GM23338 (cell line): Measurements from ENCODE around the gene CTDP1. TPM values are rescaled to one million over a fixed set of nuclear protein-coding genes. Genes with fewer than 3 reads are reported as not detected.

Experiments used
- ATAC-seq: fragments of 200-7000 bp; cut with Tn5 transposase; 3 replicates; pipeline ENCODE4 v1.9.1; 2020
- DNase-seq: peaks from one replicate; pipeline ENCODE4 v3.0.0-alpha.2; 2015; ENCODE audit warnings: low spot score
- H2AFZ ChIP-seq: fragments of 200-600 bp; sonication (generic); 2 replicates; pipeline ENCODE4 v1.8.0; 2016; ENCODE audit warnings: antibody characterized with exemption, mild to moderate bottlenecking, moderate library complexity
- H3F3A ChIP-seq: fragments of 200-600 bp; sonication (generic); replicated peaks from 2 replicates; pipeline ENCODE4 v1.8.0; 2017; ENCODE audit warnings: antibody characterized with exemption, mixed run types, low read depth
- H3K27ac ChIP-seq: fragments of 200-600 bp; sonication (generic); 2 replicates; pipeline ENCODE4 v1.6.1; 2016; ENCODE audit warnings: low read depth
- H3K27me3 ChIP-seq: fragments of 200-600 bp; sonication (generic); 2 replicates; pipeline ENCODE4 v1.8.0; 2016; ENCODE audit warnings: mild to moderate bottlenecking, mixed run types, moderate library complexity; ENCODE audit not compliant: insufficient read depth
- H3K36me3 ChIP-seq: fragments of 200-600 bp; sonication (generic); 2 replicates; pipeline ENCODE4 v1.8.0; 2016; ENCODE audit warnings: mild to moderate bottlenecking; ENCODE audit not compliant: insufficient read depth
- H3K4me1 ChIP-seq: fragments of 200-600 bp; sonication (generic); 2 replicates; pipeline ENCODE4 v1.8.0; 2016; ENCODE audit warnings: mild to moderate bottlenecking, moderate library complexity; ENCODE audit not compliant: insufficient read depth
- H3K4me2 ChIP-seq: fragments of 200-600 bp; sonication (generic); 2 replicates; pipeline ENCODE4 v1.7.1; 2017; ENCODE audit warnings: mixed run types
- H3K4me3 ChIP-seq: fragments of 200-600 bp; sonication (generic); 2 replicates; pipeline ENCODE4 v1.6.1; 2016; ENCODE audit warnings: mixed run types
- H3K79me2 ChIP-seq: fragments of 200-600 bp; sonication (generic); replicated peaks from 2 replicates; pipeline ENCODE4 v1.8.0; 2017; ENCODE audit warnings: mild to moderate bottlenecking; ENCODE audit not compliant: insufficient read depth
- H3K9me2 ChIP-seq: fragments of 200-600 bp; sonication (generic); 2 replicates; pipeline ENCODE4 v1.8.0; 2017; ENCODE audit not compliant: insufficient read depth
- H4K20me1 ChIP-seq: fragments of 200-600 bp; sonication (generic); replicated peaks from 2 replicates; pipeline ENCODE4 v1.8.0; 2017; ENCODE audit warnings: mild to moderate bottlenecking; ENCODE audit not compliant: insufficient read depth
- H3K27ac Mint-ChIP-seq: 2 replicates; pipeline ENCODE4 v1.8.0; 2020; ENCODE audit warnings: inconsistent platforms, mild to moderate bottlenecking, moderate library complexity, mixed read lengths
- H3K27me3 Mint-ChIP-seq: 3 replicates; pipeline ENCODE4 v1.8.0; 2022; ENCODE audit warnings: low read depth, mild to moderate bottlenecking, moderate library complexity, mixed read lengths, inconsistent platforms; ENCODE audit not compliant: insufficient read depth, poor library complexity
- H3K36me3 Mint-ChIP-seq: 3 replicates; pipeline ENCODE4 v1.8.0; 2021; ENCODE audit warnings: low read depth, mild to moderate bottlenecking, inconsistent platforms, moderate library complexity, mixed read lengths
- H3K4me1 Mint-ChIP-seq: 3 replicates; pipeline ENCODE4 v1.8.0; 2020; ENCODE audit warnings: mild to moderate bottlenecking, inconsistent platforms, mixed read lengths
- H3K4me3 Mint-ChIP-seq: 3 replicates; pipeline ENCODE4 v1.8.0; 2021; ENCODE audit warnings: moderate library complexity, mild to moderate bottlenecking, inconsistent platforms, mixed read lengths
- H3K9me3 Mint-ChIP-seq: 3 replicates; pipeline ENCODE4 v1.8.0; 2020; ENCODE audit warnings: moderate library complexity, mild to moderate bottlenecking, inconsistent platforms, mixed read lengths
- CREB1 ChIP-seq: fragments of 250-450 bp; sonication (Bioruptor Pico); IDR thresholded peaks from 2 replicates; pipeline ENCODE4 v1.5.0; 2020; ENCODE audit warnings: low read depth, mild to moderate bottlenecking, moderate library complexity
- EZH2 ChIP-seq: fragments of 200-600 bp; sonication (generic); IDR thresholded peaks from one replicate; pipeline ENCODE4 v1.8.0; 2017; ENCODE audit warnings: antibody characterized with exemption, mild to moderate bottlenecking, low read depth; ENCODE audit not compliant: unreplicated experiment
- JUNB ChIP-seq: IDR thresholded peaks from one replicate; pipeline ENCODE4 v1.6.1; 2016; ENCODE audit warnings: antibody characterized with exemption; ENCODE audit not compliant: unreplicated experiment
- POLR2AphosphoS5 ChIP-seq: IDR thresholded peaks from 2 replicates; pipeline ENCODE4 v1.6.1; 2016; ENCODE audit warnings: antibody characterized with exemption, low read depth
- STAT1 ChIP-seq: IDR thresholded peaks from one replicate; pipeline ENCODE4 v1.6.1; 2016; ENCODE audit warnings: antibody characterized with exemption; ENCODE audit not compliant: unreplicated experiment
- ZNF114 ChIP-seq: fragments of 250-450 bp; sonication (Bioruptor Pico); IDR thresholded peaks from 2 replicates; pipeline ENCODE4 v1.5.0; 2020; ENCODE audit warnings: mild to moderate bottlenecking, moderate library complexity
- polyA plus RNA-seq: library from polyadenylated mRNA; unstranded; fragments of >200 nt; fragmentation: Nextera tagmentation; extraction: Ambion mirVana; gene quantifications from 2 replicates; pipeline ENCODE4 v1.2.1, GENCODE V29; 2016
- total RNA-seq: library from RNA; depleted of rRNA; stranded (reverse); fragments of >200 nt; shearing (Covaris generic); gene quantifications from 2 replicates; pipeline ENCODE4 v1.2.3, GENCODE V29; 2014
- TF ChIP-seq, protein P1 (sequence below): IDR thresholded peaks from 2 replicates; pipeline ENCODE4 v1.6.1; 2016; ENCODE audit warnings: antibody characterized with exemption
- TF ChIP-seq, protein P2 (sequence below): IDR thresholded peaks from one replicate; pipeline ENCODE4 v1.6.1; 2018; ENCODE audit warnings: antibody characterized with exemption; ENCODE audit not compliant: unreplicated experiment
- TF ChIP-seq, protein P3 (sequence below), 2 experiments: fragments of 200-600 bp in 1 of 2; sonication (generic) in 1 of 2; conservative IDR thresholded peaks; 2 replicates each; pipeline versions ENCODE4 v1.5.1 to v1.6.1; 2016 to 2017; ENCODE audit warnings: antibody characterized with exemption in 2 of 2, low read depth in 2 of 2, mild to moderate bottlenecking in 2 of 2, moderate library complexity in 1 of 2

CTDP1 gene
- total and polyA plus RNA-seq, 2 experiments from 2014 or later: 9.4 to 51.6 TPM

DNA sequence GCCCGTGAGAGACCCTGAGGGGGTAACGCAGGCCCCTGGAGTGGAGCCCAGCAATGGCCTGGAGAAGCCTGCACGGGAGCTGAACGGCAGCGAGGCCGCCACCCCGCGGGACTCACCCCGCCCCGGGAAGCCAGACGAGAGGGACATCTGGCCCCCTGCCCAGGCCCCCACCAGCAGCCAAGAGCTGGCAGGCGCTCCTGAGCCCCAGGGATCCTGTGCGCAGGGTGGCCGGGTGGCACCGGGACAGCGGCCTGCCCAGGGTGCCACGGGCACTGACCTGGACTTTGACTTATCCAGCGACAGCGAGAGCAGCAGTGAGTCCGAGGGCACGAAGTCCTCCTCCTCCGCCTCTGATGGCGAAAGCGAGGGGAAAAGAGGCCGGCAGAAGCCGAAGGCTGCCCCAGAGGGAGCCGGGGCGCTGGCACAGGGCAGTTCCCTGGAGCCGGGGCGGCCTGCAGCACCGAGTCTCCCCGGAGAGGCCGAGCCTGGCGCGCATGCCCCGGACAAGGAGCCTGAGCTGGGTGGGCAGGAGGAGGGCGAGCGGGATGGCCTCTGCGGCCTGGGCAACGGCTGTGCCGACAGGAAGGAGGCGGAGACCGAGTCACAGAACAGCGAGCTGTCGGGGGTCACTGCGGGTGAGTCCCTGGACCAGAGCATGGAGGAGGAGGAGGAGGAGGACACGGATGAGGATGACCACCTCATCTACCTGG lies 35.1 kb downstream of the CTDP1 start (continued):
- TF ChIP-seq, protein P1, sequence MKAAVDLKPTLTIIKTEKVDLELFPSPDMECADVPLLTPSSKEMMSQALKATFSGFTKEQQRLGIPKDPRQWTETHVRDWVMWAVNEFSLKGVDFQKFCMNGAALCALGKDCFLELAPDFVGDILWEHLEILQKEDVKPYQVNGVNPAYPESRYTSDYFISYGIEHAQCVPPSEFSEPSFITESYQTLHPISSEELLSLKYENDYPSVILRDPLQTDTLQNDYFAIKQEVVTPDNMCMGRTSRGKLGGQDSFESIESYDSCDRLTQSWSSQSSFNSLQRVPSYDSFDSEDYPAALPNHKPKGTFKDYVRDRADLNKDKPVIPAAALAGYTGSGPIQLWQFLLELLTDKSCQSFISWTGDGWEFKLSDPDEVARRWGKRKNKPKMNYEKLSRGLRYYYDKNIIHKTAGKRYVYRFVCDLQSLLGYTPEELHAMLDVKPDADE: no peak
- no peak for TF ChIP-seq CREB1 (CRISPR knock-in tag)
- no peak for TF ChIP-seq POLR2AphosphoS5
- no peak for TF ChIP-seq ZNF114 (CRISPR knock-in tag)
- no peak for TF ChIP-seq JUNB
- no peak for TF ChIP-seq STAT1
- TF ChIP-seq, protein P2, sequence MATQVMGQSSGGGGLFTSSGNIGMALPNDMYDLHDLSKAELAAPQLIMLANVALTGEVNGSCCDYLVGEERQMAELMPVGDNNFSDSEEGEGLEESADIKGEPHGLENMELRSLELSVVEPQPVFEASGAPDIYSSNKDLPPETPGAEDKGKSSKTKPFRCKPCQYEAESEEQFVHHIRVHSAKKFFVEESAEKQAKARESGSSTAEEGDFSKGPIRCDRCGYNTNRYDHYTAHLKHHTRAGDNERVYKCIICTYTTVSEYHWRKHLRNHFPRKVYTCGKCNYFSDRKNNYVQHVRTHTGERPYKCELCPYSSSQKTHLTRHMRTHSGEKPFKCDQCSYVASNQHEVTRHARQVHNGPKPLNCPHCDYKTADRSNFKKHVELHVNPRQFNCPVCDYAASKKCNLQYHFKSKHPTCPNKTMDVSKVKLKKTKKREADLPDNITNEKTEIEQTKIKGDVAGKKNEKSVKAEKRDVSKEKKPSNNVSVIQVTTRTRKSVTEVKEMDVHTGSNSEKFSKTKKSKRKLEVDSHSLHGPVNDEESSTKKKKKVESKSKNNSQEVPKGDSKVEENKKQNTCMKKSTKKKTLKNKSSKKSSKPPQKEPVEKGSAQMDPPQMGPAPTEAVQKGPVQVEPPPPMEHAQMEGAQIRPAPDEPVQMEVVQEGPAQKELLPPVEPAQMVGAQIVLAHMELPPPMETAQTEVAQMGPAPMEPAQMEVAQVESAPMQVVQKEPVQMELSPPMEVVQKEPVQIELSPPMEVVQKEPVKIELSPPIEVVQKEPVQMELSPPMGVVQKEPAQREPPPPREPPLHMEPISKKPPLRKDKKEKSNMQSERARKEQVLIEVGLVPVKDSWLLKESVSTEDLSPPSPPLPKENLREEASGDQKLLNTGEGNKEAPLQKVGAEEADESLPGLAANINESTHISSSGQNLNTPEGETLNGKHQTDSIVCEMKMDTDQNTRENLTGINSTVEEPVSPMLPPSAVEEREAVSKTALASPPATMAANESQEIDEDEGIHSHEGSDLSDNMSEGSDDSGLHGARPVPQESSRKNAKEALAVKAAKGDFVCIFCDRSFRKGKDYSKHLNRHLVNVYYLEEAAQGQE: no peak

DNA sequence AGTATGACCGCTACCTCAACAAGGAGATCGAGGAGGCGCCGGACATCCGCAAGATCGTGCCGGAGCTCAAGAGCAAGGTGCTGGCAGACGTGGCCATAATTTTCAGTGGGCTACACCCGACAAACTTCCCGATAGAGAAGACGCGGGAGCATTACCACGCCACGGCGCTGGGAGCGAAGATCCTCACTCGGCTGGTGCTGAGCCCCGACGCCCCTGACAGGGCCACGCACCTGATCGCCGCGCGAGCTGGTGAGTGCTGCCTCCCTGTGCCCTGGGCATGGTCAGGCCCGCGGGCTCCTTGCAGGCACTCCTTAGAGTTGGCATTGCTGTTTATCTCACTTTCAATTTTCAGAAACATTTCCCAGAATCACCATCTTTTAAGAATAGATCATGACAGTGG lies 35.7 kb downstream of the CTDP1 start:
- Histone ChIP-seq H3F3A (no peaks in the 10 kb centered on the region), H2AFZ (no peak overlapping the region), H3K4me3 (no peak overlapping the region), H3K4me1 (no peaks in the 10 kb centered on the region), H3K36me3 (no peaks in the 10 kb centered on the region; the same call in 1 of the 2 replicates), H3K9me2 (no peaks in the 10 kb centered on the region), H3K79me2 (no peaks in the 10 kb centered on the region), H3K4me2 (no peak overlapping the region), H3K27ac (no peak overlapping the region), H4K20me1 (no peaks in the 10 kb centered on the region), H3K27me3 (no peaks in the 10 kb centered on the region)
- Mint-ChIP-seq H3K27me3 (no peaks in the 10 kb centered on the region), H3K27ac (no peak overlapping the region), H3K36me3 (peaks cover 50% of the 10 kb centered on the region), H3K9me3 (no peaks in the 10 kb centered on the region; the same call in 2 of the 3 replicates), H3K4me1 (no peaks in the 10 kb centered on the region), H3K4me3 (no peak overlapping the region)
- DNase-seq (no peak), ATAC-seq (no peak)
- TF ChIP-seq ZNF114 (CRISPR knock-in tag) (no peak), EZH2 (no peak)
- TF ChIP-seq, protein P3, sequence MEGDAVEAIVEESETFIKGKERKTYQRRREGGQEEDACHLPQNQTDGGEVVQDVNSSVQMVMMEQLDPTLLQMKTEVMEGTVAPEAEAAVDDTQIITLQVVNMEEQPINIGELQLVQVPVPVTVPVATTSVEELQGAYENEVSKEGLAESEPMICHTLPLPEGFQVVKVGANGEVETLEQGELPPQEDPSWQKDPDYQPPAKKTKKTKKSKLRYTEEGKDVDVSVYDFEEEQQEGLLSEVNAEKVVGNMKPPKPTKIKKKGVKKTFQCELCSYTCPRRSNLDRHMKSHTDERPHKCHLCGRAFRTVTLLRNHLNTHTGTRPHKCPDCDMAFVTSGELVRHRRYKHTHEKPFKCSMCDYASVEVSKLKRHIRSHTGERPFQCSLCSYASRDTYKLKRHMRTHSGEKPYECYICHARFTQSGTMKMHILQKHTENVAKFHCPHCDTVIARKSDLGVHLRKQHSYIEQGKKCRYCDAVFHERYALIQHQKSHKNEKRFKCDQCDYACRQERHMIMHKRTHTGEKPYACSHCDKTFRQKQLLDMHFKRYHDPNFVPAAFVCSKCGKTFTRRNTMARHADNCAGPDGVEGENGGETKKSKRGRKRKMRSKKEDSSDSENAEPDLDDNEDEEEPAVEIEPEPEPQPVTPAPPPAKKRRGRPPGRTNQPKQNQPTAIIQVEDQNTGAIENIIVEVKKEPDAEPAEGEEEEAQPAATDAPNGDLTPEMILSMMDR (conservative IDR thresholded peaks at IDR 0.05; ENCODE audit: low read depth in 2 of 2): no peak
- TF ChIP-seq, protein P2: no peak
